GM03348 (cell line): ENCODE measurements around the gene GORASP1.

Experiments
- DNase-seq: peaks from one replicate; pipeline ENCODE4 v3.0.0; 2012; ENCODE audit warnings: low spot score

The GORASP1 gene

DNA sequence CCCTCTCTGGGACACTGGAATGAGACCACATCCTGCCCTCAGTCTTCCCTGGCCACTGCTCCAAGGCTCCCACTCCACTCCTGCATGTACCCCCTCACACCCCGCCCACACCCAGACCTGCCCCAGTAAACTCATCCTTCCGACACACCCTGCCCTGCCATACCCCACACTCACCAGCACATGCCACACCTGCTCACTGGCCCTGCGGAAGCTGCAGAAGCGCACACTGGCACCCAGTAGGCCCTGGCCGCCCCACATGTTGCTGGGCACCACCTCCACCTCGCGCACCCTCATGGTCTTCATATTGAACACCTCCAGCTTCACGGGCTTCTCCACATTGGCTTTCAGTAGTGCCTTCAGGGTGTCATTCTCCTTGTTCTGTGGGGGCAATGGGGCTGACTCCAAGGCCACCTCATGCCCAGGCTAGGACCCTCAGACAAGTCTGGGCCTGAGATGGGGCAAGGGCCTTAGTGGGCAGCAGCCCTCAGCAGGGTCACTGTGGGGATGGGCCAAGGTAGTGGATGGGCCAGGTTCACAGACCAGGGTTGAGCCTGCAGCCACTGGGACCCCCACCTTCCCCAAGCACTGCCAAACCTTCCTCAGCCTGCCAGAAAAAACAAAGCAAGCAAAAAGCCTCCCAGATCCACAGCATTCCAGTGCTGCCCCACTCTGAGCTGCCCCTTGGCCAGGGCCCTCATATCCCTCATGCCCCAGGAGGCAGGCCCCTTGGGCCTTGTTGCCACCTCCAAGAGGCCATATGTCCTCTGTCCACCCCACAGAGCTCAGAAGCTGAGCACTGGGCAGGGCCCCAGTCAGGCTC is 4.7 kb downstream of the GORASP1 start:
- DNase-seq, result no peak

DNA sequence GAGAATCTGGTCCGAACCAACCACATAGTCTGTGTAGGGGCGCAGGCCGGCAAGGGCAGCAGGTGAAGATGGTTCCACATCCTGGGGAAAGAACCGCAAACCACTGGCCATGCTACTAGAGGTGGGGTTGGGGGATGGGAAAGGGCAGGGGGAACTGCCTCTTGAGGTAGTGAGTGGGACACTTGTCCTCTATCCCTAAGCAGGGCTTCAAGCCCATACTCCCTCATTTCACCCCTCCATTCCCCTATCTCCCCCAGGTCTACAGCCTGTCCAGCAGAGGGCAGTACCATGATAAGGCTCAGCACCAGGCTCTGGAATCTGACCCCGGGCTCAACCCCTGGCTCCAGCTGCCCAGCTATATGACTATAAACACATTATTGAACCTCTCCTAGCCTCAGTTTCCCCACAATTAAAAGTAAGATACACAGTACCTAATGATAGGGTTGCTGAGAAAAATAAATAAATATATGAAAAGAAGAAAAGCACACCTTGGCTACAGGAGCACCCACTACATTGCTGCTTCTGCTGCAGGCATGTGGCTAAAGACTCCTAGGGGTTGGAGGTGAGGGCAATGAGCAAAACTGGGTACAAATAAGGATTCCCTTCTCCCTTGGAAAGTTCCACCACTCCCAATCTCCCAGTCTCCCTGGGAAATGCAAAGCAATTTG is 6.3 kb downstream of the GORASP1 start:
- DNase-seq, result peak; percentile 81

DNA sequence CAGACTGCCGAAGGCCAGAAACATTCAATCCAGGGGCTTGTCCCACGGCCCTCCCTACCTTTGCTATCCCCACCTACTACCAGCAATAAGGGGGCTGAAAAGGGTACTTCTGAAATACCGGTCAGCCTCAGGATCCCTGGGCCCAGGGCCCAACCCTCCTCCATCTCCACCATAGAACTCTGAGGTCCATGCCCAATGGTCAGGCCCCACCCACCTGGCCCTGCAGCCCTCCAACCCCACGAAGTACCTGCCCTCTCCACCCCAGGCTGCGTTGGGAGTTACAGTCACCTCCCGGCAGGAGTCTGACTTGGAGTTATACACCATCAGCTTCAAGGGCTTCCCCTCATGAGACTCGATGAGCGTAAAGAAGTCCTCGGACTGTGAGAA is 6.9 kb downstream of the GORASP1 start:
- DNase-seq, result no peak

DNA sequence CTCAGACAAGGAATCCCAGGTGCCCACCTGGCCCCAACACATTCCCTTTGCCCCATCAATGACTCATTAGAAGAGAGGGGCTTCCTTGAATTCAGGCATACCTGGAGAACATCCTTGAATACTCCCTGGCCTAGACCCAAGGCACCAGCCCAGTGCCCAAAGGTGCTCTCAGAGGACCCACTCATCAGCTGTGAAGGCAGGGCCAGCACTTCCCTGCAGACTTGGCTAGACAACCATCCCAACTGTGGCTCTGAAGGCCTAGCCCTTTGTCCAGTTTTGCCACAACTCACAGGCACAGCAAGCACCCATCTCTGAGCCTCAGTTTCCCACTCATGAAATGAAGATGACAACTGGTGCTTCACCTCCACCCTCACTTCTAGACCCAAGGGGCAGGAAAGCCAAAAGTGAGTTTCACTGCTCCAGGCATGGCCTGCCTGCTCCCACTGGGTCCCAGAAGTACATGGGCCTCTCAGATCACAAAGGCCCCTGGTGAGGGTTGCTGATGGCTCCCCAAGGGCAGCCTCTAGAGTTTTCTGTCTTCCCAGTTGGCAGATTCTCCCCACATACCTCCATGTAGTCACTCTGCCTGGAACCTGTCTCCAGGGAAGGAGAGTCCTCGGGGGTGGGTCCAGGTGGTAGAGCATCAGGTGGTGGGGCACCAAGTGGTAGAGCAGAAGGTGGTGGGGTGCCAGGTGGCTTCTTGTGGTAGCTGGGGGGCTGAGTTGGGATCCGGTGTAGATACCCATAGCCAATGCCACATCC is 7.5 kb downstream of the GORASP1 start:
- no peak for DNase-seq

DNA sequence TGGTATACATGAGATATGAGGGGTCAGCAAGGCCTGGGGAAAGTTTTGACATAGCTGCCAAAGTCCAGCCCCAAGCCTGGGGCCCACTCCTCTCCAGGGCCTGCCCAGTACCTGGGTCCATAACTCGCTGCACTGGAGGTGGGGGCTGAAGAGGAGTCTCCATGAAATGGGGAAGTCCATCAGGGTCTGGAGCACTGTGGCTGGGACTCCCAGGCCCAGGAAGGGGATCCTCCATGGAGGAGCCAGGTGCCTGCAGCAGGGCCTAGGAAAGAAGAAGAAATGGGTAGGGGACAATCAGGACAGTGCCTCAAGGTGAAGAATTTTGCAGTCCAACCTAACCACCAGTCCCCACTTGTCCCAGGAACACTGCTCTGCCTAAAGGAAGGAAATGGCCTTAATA is 8.2 kb downstream of the GORASP1 start:
- DNase-seq, result no peak

DNA sequence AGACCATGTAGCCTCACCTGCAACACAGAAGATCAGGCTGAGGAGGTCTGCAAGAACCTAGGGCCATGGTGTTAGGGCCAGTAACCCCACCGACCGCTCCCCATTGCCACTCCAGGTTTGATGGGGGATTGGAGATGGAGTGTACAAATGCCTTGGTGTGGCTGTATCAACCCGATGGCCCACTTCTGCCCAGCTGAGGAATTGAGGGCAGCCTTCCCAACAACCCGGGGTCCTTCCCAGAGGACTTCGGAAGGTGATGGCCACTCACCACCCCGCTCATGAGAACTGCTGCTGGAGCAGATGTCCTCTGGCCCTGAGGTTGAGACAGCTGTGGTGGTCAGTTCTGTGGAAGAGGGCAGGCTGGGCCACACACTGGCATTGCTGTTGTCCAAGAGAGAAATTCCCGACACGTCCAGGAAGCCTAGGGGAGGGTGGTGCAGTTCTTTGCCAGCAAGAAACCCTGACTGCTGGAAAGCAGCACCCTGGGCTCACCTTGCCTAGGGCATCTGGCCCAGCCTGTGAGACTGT is 8.9 kb downstream of the GORASP1 start:
- DNase-seq, result no peak

DNA sequence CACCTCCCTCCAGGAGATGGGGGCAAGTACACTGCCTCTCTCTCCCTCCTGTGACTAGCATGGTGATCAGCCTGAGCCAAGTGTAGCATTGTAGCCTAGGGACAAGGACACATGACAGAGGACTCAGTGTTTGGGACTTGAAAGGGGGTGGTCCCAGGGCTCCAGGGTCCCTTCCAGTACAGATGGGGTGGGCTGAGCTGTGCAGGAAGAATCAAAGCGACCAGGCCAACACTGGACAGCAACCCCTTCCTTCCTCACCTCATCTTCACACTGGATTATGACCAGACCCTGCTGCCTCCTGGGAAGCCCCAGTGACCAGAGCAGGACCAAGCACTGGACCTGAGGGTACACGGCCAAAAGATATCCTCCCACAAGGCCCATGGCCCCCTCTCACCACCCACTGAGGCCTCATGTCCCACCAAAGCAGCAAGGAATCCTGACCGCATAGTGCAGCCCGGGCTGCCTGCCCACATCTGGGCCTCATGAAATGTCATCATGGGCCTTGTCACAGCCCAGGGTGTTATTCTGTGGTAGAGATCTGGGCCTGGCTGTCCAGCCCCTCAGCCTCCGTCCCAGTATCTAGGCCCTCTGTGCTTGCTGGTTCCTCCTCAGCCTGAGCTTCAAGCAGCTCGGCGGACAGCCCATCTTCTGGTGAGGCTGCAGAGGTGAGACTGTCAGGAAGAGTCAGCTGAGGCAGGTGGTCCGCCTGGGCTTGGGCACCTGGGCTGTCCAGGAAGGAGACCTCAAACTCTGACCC is 9.5 kb downstream of the GORASP1 start:
- no peak for DNase-seq

DNA sequence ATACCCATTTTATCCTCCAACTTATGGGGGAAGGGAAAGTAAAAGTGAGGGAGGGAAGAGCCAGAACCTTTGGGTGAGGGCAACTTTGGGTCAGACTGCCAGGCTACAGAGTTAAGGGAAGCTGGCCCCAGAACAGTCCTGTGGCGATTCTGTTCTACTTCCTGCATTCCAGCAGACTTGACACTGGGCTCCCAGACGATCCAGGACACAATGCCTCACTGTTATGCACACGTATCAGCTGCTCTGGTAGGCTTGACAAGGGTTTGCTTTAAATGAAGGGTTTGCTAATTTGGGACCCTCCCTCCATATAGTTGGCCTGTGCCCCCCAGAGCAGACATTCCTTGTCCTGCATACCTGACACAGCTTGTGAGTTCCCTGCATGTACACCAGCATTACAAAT is 10.7 kb downstream of the GORASP1 start:
- peak; percentile 51 for DNase-seq

DNA sequence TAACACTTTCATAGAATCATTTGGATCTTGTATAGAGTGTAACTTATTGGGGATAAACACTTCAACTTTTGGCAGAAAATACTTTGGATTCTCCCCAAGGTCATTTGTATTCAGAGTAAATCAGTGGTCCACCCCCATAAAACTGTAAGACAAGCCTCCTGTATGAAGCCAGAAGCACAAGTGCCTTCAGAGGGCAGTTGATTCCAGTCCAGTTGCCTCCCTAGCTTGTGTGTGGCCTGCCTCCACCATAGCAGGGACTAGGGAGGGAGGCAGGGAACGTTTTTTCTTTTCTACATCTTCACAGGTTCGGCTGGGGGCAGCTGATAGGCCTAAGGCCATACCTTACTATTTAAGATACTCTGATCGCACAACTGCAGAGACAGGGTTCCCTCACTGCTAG is 11.6 kb downstream of the GORASP1 start:
- no peak for DNase-seq

DNA sequence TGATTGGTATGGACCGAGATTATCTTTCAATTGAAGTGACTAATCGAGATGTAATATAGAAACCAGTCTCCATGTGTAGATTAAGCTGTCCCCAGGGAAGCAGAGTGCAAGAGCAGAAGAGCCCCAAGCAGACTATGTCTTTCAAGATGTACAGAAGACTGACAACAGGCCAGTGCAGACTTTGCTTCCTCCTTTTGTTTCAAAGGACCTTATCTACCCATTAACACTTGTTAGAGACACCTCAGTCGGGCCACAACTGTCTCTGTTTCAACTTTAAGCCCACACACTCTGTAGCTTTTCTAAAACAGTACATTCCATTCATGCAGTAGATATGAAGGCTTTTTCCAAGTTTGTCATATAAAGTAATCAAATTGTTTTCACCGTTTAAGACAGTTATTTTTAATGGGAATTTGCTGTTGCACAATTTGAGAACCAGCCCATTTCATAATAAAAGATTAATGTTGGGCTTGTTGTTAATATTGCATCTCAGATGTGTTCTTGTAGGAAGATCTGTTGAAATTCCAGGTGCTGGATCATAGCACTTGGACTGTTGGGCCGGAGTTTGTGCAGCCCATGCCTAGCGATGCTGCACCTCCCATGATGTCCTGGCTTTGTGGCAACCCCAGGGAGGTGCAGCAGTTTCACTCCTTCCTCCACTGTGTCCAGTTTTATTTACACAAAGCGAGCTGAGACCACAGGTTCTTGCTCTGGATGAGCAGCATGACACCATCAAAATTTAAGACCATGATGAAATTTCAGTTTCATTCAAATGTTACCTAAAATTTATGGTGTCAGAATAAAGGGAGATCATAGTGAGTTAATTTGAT is 12.4 kb downstream of the GORASP1 start:
- DNase-seq, result no peak

DNA sequence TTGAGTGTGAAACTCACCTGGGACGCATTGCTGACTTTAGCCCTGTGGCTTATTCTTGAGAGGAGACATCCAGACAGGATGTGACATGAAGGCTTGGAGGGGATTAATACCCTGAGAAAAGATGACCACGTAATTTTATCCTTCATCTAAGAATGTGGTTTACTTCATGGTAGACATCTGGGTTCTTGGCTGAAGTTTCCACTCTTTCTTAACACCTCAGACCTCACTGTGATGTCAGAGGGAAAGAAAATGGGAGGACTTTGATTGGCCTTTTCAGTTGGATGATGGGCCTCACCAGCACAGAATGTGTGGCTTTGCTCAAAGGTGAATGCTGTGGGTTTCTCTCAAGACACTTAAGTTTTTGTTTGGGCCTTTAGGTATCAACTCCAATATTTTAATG is 16.5 kb downstream of the GORASP1 start:
- no peak for DNase-seq

DNA sequence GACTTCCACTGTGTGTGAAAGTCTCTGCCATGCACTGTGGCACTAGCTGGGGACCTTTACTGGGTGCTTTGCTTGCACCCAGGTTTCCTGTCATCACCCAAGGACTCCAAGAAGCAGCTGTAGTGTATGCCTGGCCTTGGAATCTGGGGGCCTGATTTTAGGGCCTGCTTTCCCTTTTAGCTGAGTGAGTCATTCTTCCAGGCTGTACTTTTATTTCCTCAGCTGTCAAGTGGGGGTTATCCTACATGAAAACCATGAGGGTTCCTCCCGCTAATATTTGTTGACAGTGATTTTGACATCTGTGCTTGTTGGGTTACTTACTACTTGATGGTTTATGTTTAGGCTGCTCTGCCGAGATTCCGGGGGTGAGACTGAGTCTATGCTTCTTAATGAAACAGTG is 18.5 kb downstream of the GORASP1 start:
- DNase-seq, result no peak

DNA sequence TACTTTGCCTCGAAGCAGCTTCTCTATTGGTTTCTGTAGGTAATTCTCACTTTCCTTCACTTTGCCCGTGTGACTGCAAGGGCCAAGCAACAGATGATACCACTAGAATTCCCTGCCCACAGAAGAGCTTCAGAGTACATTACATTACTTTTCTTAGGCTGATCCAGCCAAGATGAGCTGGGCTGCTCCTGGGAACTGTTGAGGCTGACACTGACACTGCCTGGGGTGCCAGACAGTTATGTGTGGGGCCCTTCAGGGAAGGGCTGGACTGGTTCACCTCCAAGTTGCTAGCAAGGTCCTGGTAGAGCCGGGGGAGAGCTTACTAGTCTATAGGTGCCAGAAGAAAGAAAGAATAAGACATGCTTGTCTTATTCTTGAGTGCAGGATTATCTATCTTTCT is 19.0 kb downstream of the GORASP1 start:
- no peak for DNase-seq

DNA sequence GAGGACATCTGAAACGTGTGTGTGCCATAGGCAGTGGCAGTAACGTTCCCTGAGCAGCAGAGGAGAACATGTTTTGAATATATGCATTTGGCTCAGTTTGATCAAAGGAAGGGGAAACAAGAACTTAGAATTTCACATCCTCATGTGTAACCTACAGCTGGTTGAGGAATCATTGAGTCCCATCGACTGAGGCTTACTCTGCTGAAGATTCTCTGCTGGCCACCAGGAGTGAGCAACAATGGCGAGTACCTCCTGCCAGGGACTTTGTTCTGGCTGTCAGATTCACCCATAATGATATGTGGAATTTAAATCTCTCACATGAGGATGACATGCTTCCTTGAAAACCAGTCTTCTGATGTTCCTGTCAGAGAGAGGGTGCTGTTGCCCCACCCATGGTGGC is 21.3 kb downstream of the GORASP1 start:
- DNase-seq, result no peak

DNA sequence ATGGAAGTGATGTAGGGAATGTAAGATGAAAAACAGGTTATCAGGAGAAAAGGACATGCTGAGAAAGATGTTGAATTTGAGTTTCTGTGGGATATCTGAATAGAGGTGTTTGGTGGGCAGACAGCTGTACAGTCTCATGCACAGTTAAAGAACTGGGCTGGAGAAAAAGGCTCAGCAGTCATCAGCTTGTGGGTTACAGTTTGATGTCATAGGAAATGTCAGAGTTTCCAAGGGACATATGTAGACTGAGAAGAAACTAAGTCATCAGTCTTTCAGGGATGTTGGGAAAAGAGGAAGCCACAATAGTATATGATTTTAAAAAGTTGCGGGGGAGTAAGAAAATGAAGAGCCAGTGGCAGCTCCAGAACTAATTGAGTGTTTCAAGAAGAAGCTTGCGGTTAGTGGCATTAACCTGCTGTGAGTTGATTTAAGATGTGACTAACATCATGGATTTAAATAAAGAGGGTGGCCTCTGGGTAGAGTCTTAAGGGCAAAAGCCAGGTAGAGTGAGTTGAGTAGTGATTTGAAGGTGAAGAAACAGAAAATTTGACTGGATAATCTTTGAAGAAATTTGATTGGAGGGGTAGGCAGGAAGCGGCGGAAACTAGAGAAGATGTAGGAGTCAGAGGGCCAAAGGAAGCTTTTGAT is 24.6 kb downstream of the GORASP1 start:
- no peak for DNase-seq

DNA sequence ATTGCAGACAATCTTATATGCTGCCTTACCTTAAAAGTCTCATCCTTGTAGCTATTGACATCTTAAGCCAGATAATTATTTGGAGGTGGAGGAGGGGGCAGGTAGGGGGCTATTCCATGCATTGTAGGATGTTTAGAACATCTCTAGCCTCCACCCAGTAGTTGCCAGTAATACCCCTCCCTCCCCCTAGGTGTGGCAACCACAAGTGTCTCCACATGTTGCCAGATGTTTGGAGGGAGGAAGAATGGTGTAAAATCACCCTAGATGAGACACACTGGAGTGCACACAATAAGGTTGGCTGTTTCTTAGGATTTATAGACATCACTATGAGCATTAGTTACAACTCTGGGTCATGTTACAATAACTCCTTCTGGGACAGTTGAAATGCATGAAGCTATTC is 27.4 kb downstream of the GORASP1 start:
- DNase-seq, result no peak

DNA sequence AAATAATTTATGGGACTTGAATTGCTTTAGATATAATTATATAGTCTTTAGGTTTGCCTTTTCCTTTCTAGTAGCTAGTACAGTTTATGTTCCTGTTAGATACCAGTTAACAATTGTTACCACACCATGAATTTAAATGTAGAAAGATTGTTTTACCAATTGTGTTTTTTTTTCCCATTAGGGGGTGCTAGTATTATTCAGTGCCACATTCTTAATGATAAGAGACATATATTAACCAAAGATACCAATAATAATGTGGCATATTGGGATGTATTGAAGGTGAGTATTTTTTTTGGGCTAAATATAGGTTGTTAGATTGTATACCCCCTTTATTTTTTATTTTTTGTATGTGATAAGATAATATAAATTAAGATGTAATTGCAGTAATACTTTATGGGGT is 27.9 kb downstream of the GORASP1 start:
- no peak for DNase-seq

DNA sequence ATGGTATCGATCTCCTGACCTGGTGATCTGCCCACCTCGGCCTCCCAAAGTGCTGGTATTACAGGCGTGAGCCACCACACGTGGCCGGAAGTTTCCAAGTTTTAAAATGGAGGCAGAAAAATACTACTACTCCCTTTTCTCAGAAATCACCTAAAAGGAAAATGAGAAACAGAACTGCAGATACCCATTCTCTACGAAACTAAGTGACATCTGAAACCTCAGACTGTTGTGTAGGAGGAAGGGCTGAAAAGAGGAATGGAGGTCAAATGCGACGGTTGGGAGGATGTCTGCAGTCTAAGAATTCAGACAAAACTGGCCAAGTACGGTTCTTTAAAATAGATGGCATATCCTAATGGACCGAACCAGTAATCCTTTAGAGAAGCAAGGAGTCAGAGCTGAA is 31.5 kb downstream of the GORASP1 start:
- no peak for DNase-seq

DNA sequence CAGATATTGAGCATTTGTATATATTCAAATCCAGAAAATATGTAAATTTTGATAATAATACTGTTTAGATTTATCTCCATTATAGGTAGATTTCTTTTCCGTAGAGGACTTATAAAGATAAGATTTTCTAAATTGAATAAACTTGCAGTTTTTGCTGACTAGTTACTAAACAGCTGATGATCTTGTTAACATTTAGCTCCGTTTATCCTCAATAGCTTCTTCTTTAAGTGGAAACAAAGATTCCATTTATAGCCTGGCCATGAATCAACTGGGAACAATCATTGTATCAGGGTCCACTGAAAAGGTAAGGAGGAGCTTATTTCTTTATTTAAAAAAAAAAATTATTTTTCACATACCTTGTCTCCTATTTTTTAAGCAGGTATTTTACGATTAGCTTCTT is 38.9 kb downstream of the GORASP1 start:
- no peak for DNase-seq

DNA sequence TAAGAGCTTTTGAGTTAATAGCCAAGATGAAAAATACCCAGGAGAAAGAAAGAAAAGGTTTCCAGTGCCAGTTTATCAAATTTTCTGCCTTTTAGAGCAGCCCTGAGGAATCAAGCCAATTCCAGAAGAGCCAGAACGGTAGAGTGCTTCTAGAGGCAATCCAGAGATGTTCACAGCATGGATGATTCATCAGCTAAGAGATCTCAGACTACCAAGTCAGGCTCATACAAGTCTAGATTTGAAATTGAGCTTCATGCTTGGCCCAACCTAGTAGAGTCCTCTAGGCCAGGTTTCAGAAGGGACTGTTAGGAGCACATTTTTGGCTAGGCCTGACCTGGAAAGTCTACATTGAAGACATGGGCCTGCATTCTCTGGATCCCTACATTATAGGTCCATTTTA is 40.1 kb downstream of the GORASP1 start:
- peak; percentile 9 for DNase-seq

DNA sequence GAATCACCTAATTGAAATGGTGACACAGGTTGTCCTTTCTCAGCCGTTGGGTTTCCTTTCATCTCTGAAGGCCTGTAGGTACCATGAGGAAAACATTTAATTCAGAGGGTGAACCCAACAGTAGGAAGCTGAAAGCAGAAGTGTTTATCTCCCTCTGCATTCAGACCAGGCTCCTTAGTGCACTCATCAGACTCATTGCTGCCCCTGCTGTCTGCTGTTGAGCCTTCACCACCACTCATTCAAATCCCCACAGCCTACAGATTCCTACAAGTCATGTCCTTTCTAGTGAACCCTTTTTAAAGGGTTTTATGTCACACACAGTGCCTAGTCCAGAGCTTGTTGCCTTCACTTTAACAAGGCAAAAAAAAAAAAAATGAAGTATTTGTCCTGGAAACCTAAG is 42.2 kb downstream of the GORASP1 start:
- peak; percentile 67 for DNase-seq
